ENCODE results near the gene HTR3C. TPM values are rescaled to one million over a fixed set of nuclear protein-coding genes. Genes with fewer than 3 reads are reported as not detected.

Gene HTR3C
- total RNA-seq, 1 experiment from 2014 or later: not detected

- CTCF ChIA-PET: no interaction called here
- no peaks in the 10 kb centered on the region for H3K27me3 ChIP-seq (ENCODE audit: low read length)
- POLR2A ChIA-PET (ENCODE audit: unreplicated experiment): no interaction called here
- no peak overlapping the region for H3K27ac ChIP-seq (ENCODE audit: low read length)
- H3K4me1 ChIP-seq (ENCODE audit: insufficient read depth, low read length): no peaks in the 10 kb centered on the region
- ATAC-seq (no peak), DNase-seq (no peak)
- no peaks in the 10 kb centered on the region for H3F3A ChIP-seq (ENCODE audit: low read length, unreplicated experiment)
- no peaks in the 10 kb centered on the region for H4K20me1 ChIP-seq (ENCODE audit: low read length)
- no peak overlapping the region for H3K4me2 ChIP-seq (ENCODE audit: low read length)
- no peak overlapping the region for H2AFZ ChIP-seq (ENCODE audit: low read length)
- no peaks in the 10 kb centered on the region for H3K79me2 ChIP-seq (ENCODE audit: low read length)
- H3K9ac ChIP-seq (ENCODE audit: low read length): no peak overlapping the region
- H3K36me3 ChIP-seq (ENCODE audit: low read depth, low read length): no peaks in the 10 kb centered on the region
- H3K9me2 ChIP-seq (replicated peaks; ENCODE audit: low read length): no peaks in the 10 kb centered on the region
- no TSS peak for BruUV-seq (replicated peaks)
- intact Hi-C loops (cut with micrococcal nuclease): no loop called here
- no peaks in the 10 kb centered on the region for H3K9me3 ChIP-seq (ENCODE audit: low read length)
- H3K4me3 ChIP-seq (ENCODE audit: low read length): no peak overlapping the region
- TF ChIP-seq EZH2phosphoT487 (IDR thresholded peaks at IDR 0.05; ENCODE audit: borderline replicate concordance, low read length): no peak
- TF ChIP-seq CTCF (conservative IDR thresholded peaks at IDR 0.05; ENCODE audit: low read depth, low read length): no peak
- TF ChIP-seq EZH2 (IDR thresholded peaks at IDR 0.05; ENCODE audit: low read length, unreplicated experiment): no peak
Measured at GRCh38 chr3:184082465-184082864, 29.6 kb downstream of the HTR3C start.

- BruUV-seq (replicated peaks): no TSS peak
- H3K4me3 ChIP-seq (ENCODE audit: low read length): no peak overlapping the region
- no peak overlapping the region for H3K27ac ChIP-seq (ENCODE audit: low read length)
- H3F3A ChIP-seq (ENCODE audit: low read length, unreplicated experiment): no peaks in the 10 kb centered on the region
- TF ChIP-seq EZH2phosphoT487 (IDR thresholded peaks at IDR 0.05; ENCODE audit: borderline replicate concordance, low read length) (no peak), EZH2 (IDR thresholded peaks at IDR 0.05; ENCODE audit: low read length, unreplicated experiment) (no peak), CTCF (conservative IDR thresholded peaks at IDR 0.05; ENCODE audit: low read depth, low read length) (no peak)
- no peak overlapping the region for H3K4me2 ChIP-seq (ENCODE audit: low read length)
- no peaks in the 10 kb centered on the region for H3K27me3 ChIP-seq (ENCODE audit: low read length)
- DNase-seq (peak; percentile 27), ATAC-seq (no peak)
- no peaks in the 10 kb centered on the region for H3K9me3 ChIP-seq (ENCODE audit: low read length)
- ChIA-PET CTCF (no interaction called here), POLR2A (ENCODE audit: unreplicated experiment) (no interaction called here)
- no peak overlapping the region for H2AFZ ChIP-seq (ENCODE audit: low read length)
- no peaks in the 10 kb centered on the region for H4K20me1 ChIP-seq (ENCODE audit: low read length)
- no peaks in the 10 kb centered on the region for H3K36me3 ChIP-seq (ENCODE audit: low read depth, low read length)
- H3K4me1 ChIP-seq (ENCODE audit: insufficient read depth, low read length): no peaks in the 10 kb centered on the region
- intact Hi-C loops (cut with micrococcal nuclease): no loop called here
- no peak overlapping the region for H3K9ac ChIP-seq (ENCODE audit: low read length)
- no peaks in the 10 kb centered on the region for H3K79me2 ChIP-seq (ENCODE audit: low read length)
- H3K9me2 ChIP-seq (replicated peaks; ENCODE audit: low read length): no peaks in the 10 kb centered on the region
Measured at GRCh38 chr3:184085389-184085852, 32.6 kb downstream of the HTR3C start.

GRCh38 chr3:184092199-184092598 lies 39.4 kb downstream of the HTR3C start:
- no TSS peak for BruUV-seq (replicated peaks)
- ATAC-seq (no peak), DNase-seq (no peak)
- H3K9ac ChIP-seq (ENCODE audit: low read length): no peak overlapping the region
- H3K9me2 ChIP-seq (replicated peaks; ENCODE audit: low read length): no peaks in the 10 kb centered on the region
- peaks cover 5% of the 10 kb centered on the region; the same call in 1 of the 2 replicates for H3K9me3 ChIP-seq (ENCODE audit: low read length)
- no peaks in the 10 kb centered on the region for H3K79me2 ChIP-seq (ENCODE audit: low read length)
- H3K4me3 ChIP-seq (ENCODE audit: low read length): no peak overlapping the region
- no peak overlapping the region for H2AFZ ChIP-seq (ENCODE audit: low read length)
- CTCF ChIA-PET: no interaction called here
- POLR2A ChIA-PET (ENCODE audit: unreplicated experiment): no interaction called here
- no peak overlapping the region for H3K4me2 ChIP-seq (ENCODE audit: low read length)
- no peaks in the 10 kb centered on the region for H3K36me3 ChIP-seq (ENCODE audit: low read depth, low read length)
- no peaks in the 10 kb centered on the region for H3K4me1 ChIP-seq (ENCODE audit: insufficient read depth, low read length)
- intact Hi-C loops (cut with micrococcal nuclease): no loop called here
- H3F3A ChIP-seq (ENCODE audit: low read length, unreplicated experiment): no peaks in the 10 kb centered on the region
- no peak overlapping the region for H3K27ac ChIP-seq (ENCODE audit: low read length)
- H3K27me3 ChIP-seq (ENCODE audit: low read length): no peaks in the 10 kb centered on the region
- TF ChIP-seq EZH2phosphoT487 (IDR thresholded peaks at IDR 0.05; ENCODE audit: borderline replicate concordance, low read length): no peak
- no peak for TF ChIP-seq EZH2 (IDR thresholded peaks at IDR 0.05; ENCODE audit: low read length, unreplicated experiment)
- TF ChIP-seq CTCF (conservative IDR thresholded peaks at IDR 0.05; ENCODE audit: low read depth, low read length): no peak
- H4K20me1 ChIP-seq (ENCODE audit: low read length): no peaks in the 10 kb centered on the region

Measured in PC-3 (cell line).